Dendritic cell treated with granulocyte-macrophage colony-stimulating factor and Interleukin-4, amounts not matched to agents 40 ng/mL and 50 ng/mL, for 4 days (primary cell): ENCODE results near the gene SLC15A1.

ENCODE experiments used
- H3K27ac Mint-ChIP-seq: one replicate; pipeline ENCODE4 v1.8.0; 2022; ENCODE audit warnings: mild to moderate bottlenecking, mixed read lengths
- H3K27me3 Mint-ChIP-seq: one replicate; pipeline ENCODE4 v1.8.0; 2022; ENCODE audit warnings: mild to moderate bottlenecking, mixed read lengths
- H3K36me3 Mint-ChIP-seq: one replicate; pipeline ENCODE4 v1.8.0; 2022; ENCODE audit warnings: low read depth, mixed read lengths
- H3K4me1 Mint-ChIP-seq: one replicate; pipeline ENCODE4 v1.8.0; 2022; ENCODE audit warnings: low read depth, mixed read lengths
- H3K4me3 Mint-ChIP-seq: one replicate; pipeline ENCODE4 v1.8.0; 2022; ENCODE audit warnings: mild to moderate bottlenecking, moderate library complexity, mixed read lengths
- H3K9me3 Mint-ChIP-seq: one replicate; pipeline ENCODE4 v1.8.0; 2022; ENCODE audit warnings: mixed read lengths
- intact Hi-C: fragments of 100-400 bp; cut with micrococcal nuclease; formaldehyde crosslinking; loops from one replicate; pipeline ENCODE4 v1.15.0; 2022

SLC15A1 gene

DNA sequence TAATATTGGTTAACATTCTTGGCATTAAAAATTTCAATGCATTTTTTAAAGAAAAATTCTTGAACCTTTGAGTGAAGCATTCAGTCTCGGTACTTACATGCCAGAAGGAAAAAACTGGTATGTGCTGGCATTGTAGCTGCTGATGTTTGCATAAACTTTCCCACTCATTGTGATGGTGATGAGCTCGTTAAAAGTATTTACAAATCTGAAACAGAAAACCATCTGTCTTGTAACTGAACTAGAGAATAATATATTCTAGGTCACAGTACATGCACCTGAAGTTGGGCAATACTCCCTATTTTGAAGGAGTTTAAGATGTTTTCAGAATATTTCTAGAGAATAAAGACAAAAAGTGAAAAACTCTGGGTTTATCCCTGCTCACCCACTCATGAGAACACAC lies 64.1 kb downstream of the SLC15A1 start:
- Mint-ChIP-seq H3K4me3 (no peak overlapping the region), H3K27me3 (peaks cover 9% of the 10 kb centered on the region), H3K36me3 (no peaks in the 10 kb centered on the region), H3K4me1 (no peaks in the 10 kb centered on the region), H3K27ac (no peak overlapping the region), H3K9me3 (no peaks in the 10 kb centered on the region)
- intact Hi-C loops: no loop called here

DNA sequence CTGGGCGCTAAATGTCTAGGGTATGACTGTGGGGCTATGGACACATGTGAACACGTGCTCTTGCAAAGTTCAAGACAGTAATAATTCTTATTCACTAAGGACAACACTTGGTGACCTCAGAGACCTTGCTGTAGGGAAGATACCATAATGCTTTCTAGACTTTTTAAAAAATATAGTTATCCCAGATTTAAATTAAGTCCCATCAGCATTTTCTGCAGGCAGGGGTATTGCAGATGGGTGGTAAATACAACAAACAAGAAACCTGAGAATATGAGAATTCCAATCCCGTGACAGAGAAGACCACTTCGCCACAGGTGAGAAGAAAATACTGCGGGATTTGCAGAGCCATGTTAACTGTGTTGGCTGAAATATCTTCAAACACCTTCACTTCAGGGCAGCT lies 65.2 kb downstream of the SLC15A1 start:
- intact Hi-C loops: no loop called here
- Mint-ChIP-seq H3K27me3 (peaks cover 9% of the 10 kb centered on the region), H3K4me1 (no peaks in the 10 kb centered on the region), H3K4me3 (no peak overlapping the region), H3K36me3 (no peaks in the 10 kb centered on the region), H3K27ac (no peak overlapping the region), H3K9me3 (no peaks in the 10 kb centered on the region)

DNA sequence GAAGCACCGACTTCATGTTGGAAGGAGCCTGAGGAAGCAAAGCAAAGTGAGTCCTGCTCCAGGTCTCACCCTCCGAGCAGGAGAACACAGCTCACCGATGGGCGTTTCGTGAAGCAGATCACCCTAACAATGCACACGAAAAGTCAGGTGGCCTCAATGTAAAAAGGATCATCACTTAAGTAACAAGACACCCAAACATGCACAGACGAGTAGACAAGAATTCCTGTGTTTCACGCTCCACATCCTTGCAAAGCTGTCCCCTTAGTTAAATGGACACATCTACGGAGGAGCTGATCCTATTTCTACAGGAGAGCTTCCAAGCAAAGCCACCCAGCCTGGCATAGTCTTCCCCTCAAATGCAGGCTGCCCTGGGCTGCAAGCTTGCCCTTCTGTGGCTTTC lies 66.2 kb downstream of the SLC15A1 start:
- Mint-ChIP-seq H3K9me3 (no peaks in the 10 kb centered on the region), H3K27me3 (peaks cover 9% of the 10 kb centered on the region), H3K4me3 (no peak overlapping the region), H3K27ac (no peak overlapping the region), H3K36me3 (no peaks in the 10 kb centered on the region), H3K4me1 (no peaks in the 10 kb centered on the region)
- intact Hi-C loops: no loop called here

DNA sequence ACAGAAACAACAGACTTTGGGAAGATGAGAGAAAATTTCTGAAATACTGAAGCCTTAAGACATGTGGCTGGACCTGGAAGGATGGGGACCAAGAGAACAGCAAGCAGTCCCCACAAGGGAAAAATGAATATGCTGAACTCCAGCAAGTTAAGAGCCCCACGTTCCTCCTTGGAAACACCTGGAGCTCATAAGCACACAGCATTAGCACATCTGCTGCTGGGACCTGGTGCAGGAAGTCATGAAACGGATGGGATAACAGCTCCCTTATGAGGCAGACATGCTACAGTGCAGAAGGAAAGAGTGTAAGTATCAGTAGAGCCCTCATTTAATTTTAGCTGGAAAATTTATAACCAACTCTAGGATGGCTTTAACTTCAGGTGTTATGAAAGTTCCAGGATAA lies 67.3 kb downstream of the SLC15A1 start:
- intact Hi-C loops: no loop called here
- Mint-ChIP-seq H3K4me3 (no peak overlapping the region), H3K27me3 (peaks cover 9% of the 10 kb centered on the region), H3K9me3 (no peaks in the 10 kb centered on the region), H3K4me1 (no peaks in the 10 kb centered on the region), H3K36me3 (no peaks in the 10 kb centered on the region), H3K27ac (no peak overlapping the region)

DNA sequence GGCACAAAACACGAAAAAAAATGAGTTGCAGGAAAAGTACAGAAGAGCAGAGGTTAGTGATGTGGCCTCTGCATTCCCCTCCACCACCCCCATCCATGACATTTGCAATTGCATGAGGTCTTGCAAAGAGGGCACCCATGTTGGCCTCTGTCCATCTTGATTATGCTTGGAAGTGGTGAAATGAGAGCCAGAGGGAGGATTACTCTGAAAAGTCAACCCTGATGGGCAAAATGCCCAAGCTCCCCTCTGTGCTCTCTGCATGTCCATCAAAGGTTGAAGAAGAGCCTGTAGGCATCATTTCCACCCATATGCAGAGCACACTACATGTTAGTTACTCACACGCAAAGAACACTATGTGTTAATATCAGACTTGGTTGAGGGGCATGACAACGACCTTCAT lies 71.4 kb downstream of the SLC15A1 start:
- Mint-ChIP-seq H3K4me1 (no peaks in the 10 kb centered on the region), H3K4me3 (no peak overlapping the region), H3K9me3 (no peaks in the 10 kb centered on the region), H3K36me3 (no peaks in the 10 kb centered on the region), H3K27ac (no peak overlapping the region), H3K27me3 (peaks cover 6% of the 10 kb centered on the region)
- intact Hi-C loops: no loop called here

DNA sequence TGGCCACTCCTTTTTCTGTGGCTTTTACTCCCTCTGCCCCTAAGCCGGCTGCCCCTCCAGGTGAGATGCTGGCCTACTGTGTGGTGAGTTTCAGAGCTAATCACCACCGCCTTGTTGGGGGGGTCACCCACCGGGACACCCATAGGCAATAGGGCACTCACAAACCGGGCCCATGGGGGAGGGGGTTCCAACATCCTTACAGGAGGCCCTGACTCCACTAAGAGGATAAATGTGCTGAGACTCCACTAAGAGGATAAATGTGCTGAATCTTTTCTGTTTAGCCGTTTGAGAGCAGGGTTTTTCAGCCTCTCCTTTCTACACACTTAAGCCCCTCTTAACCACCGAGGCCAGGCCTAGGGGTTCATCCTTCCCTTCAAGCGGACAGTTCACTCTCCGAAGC lies 73.7 kb downstream of the SLC15A1 start:
- Mint-ChIP-seq H3K27ac (no peak overlapping the region), H3K27me3 (peaks cover 10% of the 10 kb centered on the region), H3K4me3 (no peak overlapping the region), H3K9me3 (no peaks in the 10 kb centered on the region), H3K4me1 (peaks cover 4% of the 10 kb centered on the region), H3K36me3 (no peaks in the 10 kb centered on the region)
- intact Hi-C loops: no loop called here

DNA sequence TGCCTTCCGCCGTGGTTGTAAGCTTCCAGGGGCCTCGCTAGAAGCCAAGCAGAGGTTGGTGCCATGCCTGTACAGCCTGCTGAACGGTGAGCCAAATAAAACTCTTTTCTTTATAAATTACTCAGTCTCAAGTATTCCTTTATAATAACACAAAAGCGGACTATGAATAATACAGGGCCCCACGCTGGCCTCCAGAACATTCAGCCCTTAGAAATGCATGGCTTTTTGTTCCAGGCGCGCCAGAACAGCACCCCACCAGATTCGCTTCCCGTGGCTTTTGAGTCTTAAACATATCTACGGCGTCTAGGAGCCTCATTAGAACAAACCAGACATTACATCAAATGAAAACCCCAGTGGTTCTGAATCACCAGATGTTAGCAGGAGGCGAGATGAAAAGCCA lies 75.1 kb downstream of the SLC15A1 start:
- intact Hi-C loops: no loop called here
- H3K27me3 Mint-ChIP-seq: peaks cover 10% of the 10 kb centered on the region
- no peaks in the 10 kb centered on the region for H3K9me3 Mint-ChIP-seq
- no peak overlapping the region for H3K27ac Mint-ChIP-seq
- H3K36me3 Mint-ChIP-seq: no peaks in the 10 kb centered on the region
- H3K4me1 Mint-ChIP-seq: peaks cover 5% of the 10 kb centered on the region
- no peak overlapping the region for H3K4me3 Mint-ChIP-seq

DNA sequence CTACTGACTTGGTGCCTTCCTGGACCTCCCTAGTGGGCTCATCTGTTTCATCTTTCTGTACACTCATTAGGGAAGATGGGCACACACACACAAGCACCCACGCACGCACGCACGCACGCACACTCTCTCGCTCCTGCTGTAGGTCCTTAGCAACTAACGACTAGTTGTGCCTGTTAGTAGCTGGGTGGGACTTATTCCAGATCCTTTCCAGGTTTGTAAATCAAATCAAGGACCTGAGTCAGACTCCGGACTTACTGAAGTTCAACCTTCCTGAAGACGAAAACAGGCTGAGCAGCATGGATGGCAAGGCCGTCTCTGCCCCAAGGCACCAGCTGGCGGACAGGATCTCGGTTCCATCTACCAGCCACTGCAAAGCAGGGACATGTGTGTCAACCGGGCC lies 76.2 kb downstream of the SLC15A1 start:
- intact Hi-C loops: no loop called here
- Mint-ChIP-seq H3K4me3 (no peak overlapping the region), H3K36me3 (no peaks in the 10 kb centered on the region), H3K27ac (no peak overlapping the region), H3K4me1 (peaks cover 5% of the 10 kb centered on the region), H3K27me3 (peaks cover 12% of the 10 kb centered on the region), H3K9me3 (no peaks in the 10 kb centered on the region)

DNA sequence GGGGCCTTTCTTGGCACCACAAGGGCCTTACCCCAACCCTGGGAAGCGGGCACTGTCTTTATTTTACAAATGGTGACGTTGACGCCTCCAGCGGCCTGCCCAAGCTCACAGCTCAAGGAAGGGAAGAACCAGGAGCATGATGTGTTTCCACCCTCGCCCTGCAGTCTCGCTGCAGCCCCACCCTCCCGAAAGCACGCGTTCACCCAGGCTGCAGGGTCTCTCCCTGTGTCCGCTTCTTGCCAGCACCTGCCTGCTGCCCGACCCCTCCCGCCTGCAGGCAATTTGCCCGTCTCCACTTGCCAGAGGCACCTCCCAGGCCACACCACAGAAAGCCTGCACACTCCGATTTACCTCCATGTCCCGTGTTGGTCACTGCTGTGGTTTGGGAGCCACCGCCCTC lies 76.6 kb downstream of the SLC15A1 start:
- no peaks in the 10 kb centered on the region for H3K36me3 Mint-ChIP-seq
- H3K9me3 Mint-ChIP-seq: no peaks in the 10 kb centered on the region
- H3K27me3 Mint-ChIP-seq: peaks cover 14% of the 10 kb centered on the region
- no peak overlapping the region for H3K27ac Mint-ChIP-seq
- H3K4me1 Mint-ChIP-seq: peaks cover 5% of the 10 kb centered on the region
- intact Hi-C loops: no loop called here
- no peak overlapping the region for H3K4me3 Mint-ChIP-seq

DNA sequence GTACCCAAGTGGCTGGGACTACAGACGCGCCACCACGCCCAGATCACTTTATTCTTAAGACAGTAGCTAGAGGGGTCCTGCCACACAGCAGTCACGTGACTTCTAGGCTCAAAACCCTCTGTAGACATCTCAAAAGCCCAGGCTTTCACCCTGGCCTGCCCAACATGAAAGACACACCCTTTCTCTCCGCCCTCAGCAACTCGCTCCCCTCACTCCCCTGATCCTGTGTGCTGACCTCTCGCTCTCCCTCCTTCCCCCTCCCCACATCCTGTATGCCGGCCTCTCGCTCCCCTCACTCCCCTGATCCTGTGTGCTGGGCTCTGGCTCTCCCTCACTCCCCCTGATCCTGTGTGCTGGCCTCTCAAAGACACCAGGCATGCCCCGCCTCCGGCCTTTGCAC lies 77.4 kb downstream of the SLC15A1 start:
- Mint-ChIP-seq H3K27ac (no peak overlapping the region), H3K4me1 (peaks cover 5% of the 10 kb centered on the region), H3K4me3 (no peak overlapping the region), H3K27me3 (peaks cover 16% of the 10 kb centered on the region), H3K9me3 (no peaks in the 10 kb centered on the region), H3K36me3 (no peaks in the 10 kb centered on the region)
- intact Hi-C loops: no loop called here

DNA sequence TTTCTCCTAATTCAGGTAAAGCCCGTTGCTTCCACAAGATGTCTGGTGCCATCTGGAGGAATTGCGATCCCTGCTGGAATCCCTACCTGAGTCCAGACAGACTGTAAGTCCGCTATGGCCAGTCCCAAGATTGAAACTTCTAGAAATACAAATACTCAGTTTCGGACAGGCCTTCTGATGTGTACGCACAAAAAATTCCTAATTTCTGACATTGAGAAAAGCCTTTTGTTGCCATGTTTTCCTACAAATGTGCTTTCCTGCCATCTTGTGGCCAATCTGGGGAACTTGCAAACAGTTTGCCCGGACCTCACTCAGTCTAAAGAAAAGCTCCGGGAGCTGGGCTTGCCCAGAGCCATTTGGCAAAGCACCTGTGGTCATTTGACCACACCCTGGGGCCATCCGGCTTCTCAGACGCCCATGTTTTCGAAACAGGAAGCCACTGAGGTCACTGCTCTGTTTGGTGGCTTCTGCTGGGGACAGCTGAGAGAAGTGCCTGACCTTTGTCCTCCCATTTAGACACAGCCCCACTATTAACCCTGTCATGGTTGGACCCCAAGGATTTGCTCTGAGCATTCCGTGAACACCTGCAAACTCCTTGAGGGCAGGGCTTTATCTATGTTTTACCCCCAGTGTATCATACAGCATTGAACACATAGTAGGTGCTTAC lies 79.4 kb downstream of the SLC15A1 start:
- intact Hi-C loops: loop anchor here (1.0 to 5.0 kb wide), 3 partner anchors 228 to 818 kb away; no protein-coding TSS in a partner anchor
- no peaks in the 10 kb centered on the region for H3K9me3 Mint-ChIP-seq
- H3K27me3 Mint-ChIP-seq: peaks cover 25% of the 10 kb centered on the region
- H3K36me3 Mint-ChIP-seq: no peaks in the 10 kb centered on the region
- H3K27ac Mint-ChIP-seq: no peak overlapping the region
- peaks cover 5% of the 10 kb centered on the region for H3K4me1 Mint-ChIP-seq
- H3K4me3 Mint-ChIP-seq: no peak overlapping the region

DNA sequence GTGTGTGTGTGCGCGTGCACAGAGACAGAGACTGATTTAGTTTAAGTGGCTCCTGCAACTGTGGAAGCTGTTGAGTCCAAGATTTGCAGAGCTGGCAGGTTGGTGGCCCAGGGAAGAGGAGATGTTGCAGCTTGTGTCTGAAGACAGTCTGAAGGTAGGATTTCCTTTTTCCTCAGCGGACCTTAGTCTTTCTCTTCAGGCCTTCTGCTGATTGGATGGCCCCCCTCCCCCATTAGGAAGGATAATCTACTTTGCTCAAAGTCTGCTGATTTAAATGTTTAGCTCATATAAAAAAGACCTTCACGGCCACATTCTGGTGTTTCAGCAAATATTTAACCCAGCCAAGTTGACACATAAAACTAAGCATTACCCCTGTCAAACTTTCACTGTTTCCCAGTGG lies 84.3 kb downstream of the SLC15A1 start:
- Mint-ChIP-seq H3K27ac (no peak overlapping the region), H3K4me1 (no peaks in the 10 kb centered on the region), H3K9me3 (no peaks in the 10 kb centered on the region), H3K27me3 (peaks cover 30% of the 10 kb centered on the region), H3K36me3 (no peaks in the 10 kb centered on the region), H3K4me3 (no peak overlapping the region)
- intact Hi-C loops: no loop called here

DNA sequence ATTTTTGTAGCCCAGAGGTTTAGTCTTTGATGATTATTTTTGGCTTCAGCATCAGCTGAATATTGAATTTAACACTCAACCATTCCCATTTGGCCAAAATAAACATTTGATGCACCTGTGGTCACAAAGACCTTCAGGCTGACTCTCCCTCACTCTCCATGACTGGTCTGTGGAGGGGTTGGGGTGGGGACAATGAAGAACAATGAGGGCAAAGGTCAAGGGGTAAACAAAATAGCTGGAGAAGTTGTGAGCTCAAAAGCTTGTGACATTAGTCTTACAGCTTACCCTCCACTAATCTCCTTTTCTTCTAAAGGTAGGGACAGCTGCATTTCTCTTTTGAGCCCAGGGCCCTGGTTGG lies 86.9 kb downstream of the SLC15A1 start:
- intact Hi-C loops: no loop called here
- H3K9me3 Mint-ChIP-seq: no peaks in the 10 kb centered on the region
- H3K4me3 Mint-ChIP-seq: no peak overlapping the region
- H3K4me1 Mint-ChIP-seq: no peaks in the 10 kb centered on the region
- no peak overlapping the region for H3K27ac Mint-ChIP-seq
- peaks cover 29% of the 10 kb centered on the region for H3K27me3 Mint-ChIP-seq
- H3K36me3 Mint-ChIP-seq: no peaks in the 10 kb centered on the region

DNA sequence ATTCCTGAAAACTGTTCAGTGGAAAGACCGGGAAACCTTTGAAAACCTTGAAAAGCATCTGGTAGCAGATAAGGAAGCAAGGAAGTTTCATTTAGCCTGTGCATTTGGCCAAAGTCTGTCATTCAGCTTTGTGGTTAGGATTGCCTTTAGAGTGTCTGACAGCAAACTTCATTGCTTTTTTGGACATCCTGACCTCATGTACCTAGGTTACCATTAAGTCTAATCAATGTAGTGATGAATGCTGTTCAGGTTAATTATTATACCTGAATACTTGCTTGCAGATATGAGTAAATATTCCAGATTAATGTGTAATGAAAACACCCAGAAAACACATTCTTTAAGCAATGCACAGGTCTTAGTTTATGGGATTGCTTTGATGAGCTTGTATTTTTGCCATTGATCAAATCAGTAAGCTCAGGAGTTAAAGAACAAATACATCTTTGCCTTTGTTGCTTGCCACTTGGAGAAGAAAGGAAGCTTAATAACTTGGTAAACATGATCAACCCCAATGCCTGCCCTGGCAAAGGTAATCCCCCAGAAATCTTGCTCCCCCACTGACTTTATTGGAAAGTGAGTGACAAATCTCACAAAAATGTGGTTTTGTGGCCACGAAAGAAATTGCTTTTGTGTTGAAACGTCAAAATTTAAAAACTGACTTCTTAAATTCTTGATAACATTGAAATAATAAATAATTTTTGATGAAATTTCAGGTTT lies 87.4 kb downstream of the SLC15A1 start:
- Mint-ChIP-seq H3K36me3 (no peaks in the 10 kb centered on the region), H3K4me3 (no peak overlapping the region), H3K9me3 (no peaks in the 10 kb centered on the region), H3K4me1 (no peaks in the 10 kb centered on the region), H3K27ac (no peak overlapping the region), H3K27me3 (peaks cover 27% of the 10 kb centered on the region)
- intact Hi-C loops: no loop called here

DNA sequence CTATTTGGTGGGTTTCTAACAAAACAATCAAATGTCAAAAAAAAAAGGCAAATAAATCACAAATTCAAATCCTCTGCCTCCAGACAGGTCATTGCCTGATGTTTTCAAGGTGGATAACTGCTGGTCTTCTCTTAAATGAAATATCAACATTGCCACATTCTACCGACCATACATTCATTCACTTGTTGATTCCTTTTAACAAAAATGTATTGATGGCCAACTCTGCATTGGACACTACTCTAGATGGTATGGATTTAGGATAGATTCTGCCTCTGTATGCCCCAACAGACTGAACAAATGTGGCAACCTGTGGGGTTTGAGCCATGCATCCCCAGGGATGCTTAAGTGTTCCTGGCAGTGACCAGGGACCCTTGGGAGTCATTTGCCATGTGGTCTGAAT lies 88.0 kb downstream of the SLC15A1 start:
- intact Hi-C loops: no loop called here
- Mint-ChIP-seq H3K9me3 (no peaks in the 10 kb centered on the region), H3K4me3 (no peak overlapping the region), H3K36me3 (no peaks in the 10 kb centered on the region), H3K27me3 (peaks cover 26% of the 10 kb centered on the region), H3K4me1 (no peaks in the 10 kb centered on the region), H3K27ac (no peak overlapping the region)
